ENCODE results near the gene MEGF6.

MEGF6 gene

GRCh38 chr1:3443807-3444206 is 167.5 kb downstream of the MEGF6 start (continued):
- TF ChIP-seq, protein P1, sequence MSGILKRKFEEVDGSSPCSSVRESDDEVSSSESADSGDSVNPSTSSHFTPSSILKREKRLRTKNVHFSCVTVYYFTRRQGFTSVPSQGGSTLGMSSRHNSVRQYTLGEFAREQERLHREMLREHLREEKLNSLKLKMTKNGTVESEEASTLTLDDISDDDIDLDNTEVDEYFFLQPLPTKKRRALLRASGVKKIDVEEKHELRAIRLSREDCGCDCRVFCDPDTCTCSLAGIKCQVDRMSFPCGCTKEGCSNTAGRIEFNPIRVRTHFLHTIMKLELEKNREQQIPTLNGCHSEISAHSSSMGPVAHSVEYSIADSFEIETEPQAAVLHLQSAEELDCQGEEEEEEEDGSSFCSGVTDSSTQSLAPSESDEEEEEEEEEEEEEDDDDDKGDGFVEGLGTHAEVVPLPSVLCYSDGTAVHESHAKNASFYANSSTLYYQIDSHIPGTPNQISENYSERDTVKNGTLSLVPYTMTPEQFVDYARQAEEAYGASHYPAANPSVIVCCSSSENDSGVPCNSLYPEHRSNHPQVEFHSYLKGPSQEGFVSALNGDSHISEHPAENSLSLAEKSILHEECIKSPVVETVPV (CRISPR knock-in tag; IDR thresholded peaks at IDR 0.05), result no peak
- TF ChIP-seq RARB (CRISPR knock-in tag; IDR thresholded peaks at IDR 0.05) (no peak), PATZ1 (CRISPR knock-in tag; IDR thresholded peaks at IDR 0.05; ENCODE audit: borderline replicate concordance) (no peak)

DNA sequence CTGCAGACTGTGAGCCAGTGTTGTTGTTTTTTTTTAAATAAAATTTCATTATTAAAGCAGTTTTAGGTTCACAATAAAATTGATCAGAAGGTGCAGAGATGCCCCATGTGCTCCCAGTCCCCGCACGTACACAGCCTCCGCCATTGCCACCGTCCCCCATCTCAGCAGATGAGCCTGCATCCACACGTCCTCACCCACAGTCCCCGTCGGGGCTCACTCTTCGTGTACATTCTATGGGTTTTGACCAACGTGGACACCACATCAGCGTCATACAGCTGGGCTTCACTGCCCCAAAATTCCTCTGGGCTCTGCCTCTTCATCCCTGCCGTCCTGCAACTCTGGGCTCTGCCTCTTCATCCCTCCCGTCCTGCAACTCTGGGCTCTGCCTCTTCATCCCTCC is 168.4 kb downstream of the MEGF6 start:
- no peak for TF ChIP-seq CSDC2 (CRISPR knock-in tag; IDR thresholded peaks at IDR 0.05)
- no peak for TF ChIP-seq TOX (CRISPR knock-in tag; IDR thresholded peaks at IDR 0.05; ENCODE audit: borderline replicate concordance)
- TF ChIP-seq GLIS3 (CRISPR knock-in tag; IDR thresholded peaks at IDR 0.05), result no peak
- TF ChIP-seq TSHZ2 (CRISPR knock-in tag; IDR thresholded peaks at IDR 0.05), result no peak
- no peak for TF ChIP-seq ZNF565 (CRISPR knock-in tag; conservative IDR thresholded peaks at IDR 0.05; ENCODE audit: low read depth)
- TF ChIP-seq PATZ1 (CRISPR knock-in tag; IDR thresholded peaks at IDR 0.05; ENCODE audit: borderline replicate concordance), result no peak
- no peak for TF ChIP-seq ZFP30 (CRISPR knock-in tag; IDR thresholded peaks at IDR 0.05)
- no peak for TF ChIP-seq PPARA (CRISPR knock-in tag; IDR thresholded peaks at IDR 0.05; ENCODE audit: borderline replicate concordance)
- TF ChIP-seq SNAI2 (CRISPR knock-in tag; IDR thresholded peaks at IDR 0.05), result no peak
- ATAC-seq, result no peak

DNA sequence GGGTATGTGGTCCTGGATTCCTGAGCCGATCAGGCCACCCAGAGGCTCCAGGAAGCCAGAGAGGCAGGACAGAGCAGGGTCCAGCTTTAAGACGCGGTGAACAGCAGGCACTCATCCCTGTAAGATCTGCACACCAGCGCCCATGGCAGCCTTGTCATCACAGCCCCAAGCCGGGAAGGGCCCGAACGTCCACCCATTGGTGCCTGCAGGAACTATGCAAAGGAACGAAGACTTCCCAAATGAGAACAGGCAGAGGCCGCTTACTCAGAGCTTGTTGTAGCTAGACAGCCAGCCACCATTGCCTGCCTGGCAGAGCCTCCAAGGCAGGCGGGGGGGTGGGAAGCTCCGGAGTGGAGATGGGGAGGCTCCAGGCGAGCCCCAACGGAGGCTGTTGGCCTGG is 169.0 kb downstream of the MEGF6 start:
- ATAC-seq, result no peak
- TF ChIP-seq GLIS3 (CRISPR knock-in tag; IDR thresholded peaks at IDR 0.05) (no peak), ZNF8 (CRISPR knock-in tag; IDR thresholded peaks at IDR 0.05) (no peak), TSHZ2 (CRISPR knock-in tag; IDR thresholded peaks at IDR 0.05) (no peak), TCF4 (CRISPR knock-in tag; IDR thresholded peaks at IDR 0.05; ENCODE audit: borderline replicate concordance) (no peak), RARB (CRISPR knock-in tag; IDR thresholded peaks at IDR 0.05) (no peak), PPARA (CRISPR knock-in tag; IDR thresholded peaks at IDR 0.05; ENCODE audit: borderline replicate concordance) (no peak), ESRRG (CRISPR knock-in tag; IDR thresholded peaks at IDR 0.05) (no peak), ZNF70 (CRISPR knock-in tag; IDR thresholded peaks at IDR 0.05) (no peak), BACH2 (CRISPR knock-in tag; IDR thresholded peaks at IDR 0.05; ENCODE audit: borderline replicate concordance) (no peak), ARNTL (CRISPR knock-in tag; IDR thresholded peaks at IDR 0.05; ENCODE audit: borderline replicate concordance, low read depth) (no peak), SNAI2 (CRISPR knock-in tag; IDR thresholded peaks at IDR 0.05) (no peak)

- TF ChIP-seq ESRRG (CRISPR knock-in tag; IDR thresholded peaks at IDR 0.05) (no peak), ZFP30 (CRISPR knock-in tag; IDR thresholded peaks at IDR 0.05) (no peak), ISL1 (CRISPR knock-in tag; IDR thresholded peaks at IDR 0.05) (no peak), PPARA (CRISPR knock-in tag; IDR thresholded peaks at IDR 0.05; ENCODE audit: borderline replicate concordance) (no peak)
- ATAC-seq, result no peak
Observed at GRCh38 chr1:3441880-3442279, 169.4 kb downstream of the MEGF6 start.

Measured in SK-N-SH treated with all-trans-retinoic acid at 6 μM for 48 hours (cell line).